HCEC 1CT (cell line): ENCODE measurements around the gene CD300LG.
A peak's percentile ranks its signal among the peaks of the same experiment; 100 is the strongest.
"Not testable (repeated sequence)": the region's sequence is repeated elsewhere in the genome, so short reads cannot be mapped to it uniquely, and the experiment has no call there.

Experiments
- DNase-seq: peaks from one replicate; pipeline ENCODE4 v3.0.0-alpha.2; 2017

CD300LG gene

GRCh38 chr17:43826206-43826605 lies 20.8 kb upstream of the CD300LG start:
- no peak for DNase-seq

GRCh38 chr17:43827596-43827995 lies 19.4 kb upstream of the CD300LG start:
- DNase-seq = no peak

GRCh38 chr17:43829738-43830137 lies 17.2 kb upstream of the CD300LG start:
- no peak for DNase-seq

- DNase-seq = no peak
Measured at GRCh38 chr17:43830510-43831140, 16.4 kb upstream of the CD300LG start.

GRCh38 chr17:43831633-43832032 lies 15.3 kb upstream of the CD300LG start:
- DNase-seq = no peak

- DNase-seq = peak; percentile 84
Measured at GRCh38 chr17:43832168-43832975, 14.6 kb upstream of the CD300LG start.

DNA sequence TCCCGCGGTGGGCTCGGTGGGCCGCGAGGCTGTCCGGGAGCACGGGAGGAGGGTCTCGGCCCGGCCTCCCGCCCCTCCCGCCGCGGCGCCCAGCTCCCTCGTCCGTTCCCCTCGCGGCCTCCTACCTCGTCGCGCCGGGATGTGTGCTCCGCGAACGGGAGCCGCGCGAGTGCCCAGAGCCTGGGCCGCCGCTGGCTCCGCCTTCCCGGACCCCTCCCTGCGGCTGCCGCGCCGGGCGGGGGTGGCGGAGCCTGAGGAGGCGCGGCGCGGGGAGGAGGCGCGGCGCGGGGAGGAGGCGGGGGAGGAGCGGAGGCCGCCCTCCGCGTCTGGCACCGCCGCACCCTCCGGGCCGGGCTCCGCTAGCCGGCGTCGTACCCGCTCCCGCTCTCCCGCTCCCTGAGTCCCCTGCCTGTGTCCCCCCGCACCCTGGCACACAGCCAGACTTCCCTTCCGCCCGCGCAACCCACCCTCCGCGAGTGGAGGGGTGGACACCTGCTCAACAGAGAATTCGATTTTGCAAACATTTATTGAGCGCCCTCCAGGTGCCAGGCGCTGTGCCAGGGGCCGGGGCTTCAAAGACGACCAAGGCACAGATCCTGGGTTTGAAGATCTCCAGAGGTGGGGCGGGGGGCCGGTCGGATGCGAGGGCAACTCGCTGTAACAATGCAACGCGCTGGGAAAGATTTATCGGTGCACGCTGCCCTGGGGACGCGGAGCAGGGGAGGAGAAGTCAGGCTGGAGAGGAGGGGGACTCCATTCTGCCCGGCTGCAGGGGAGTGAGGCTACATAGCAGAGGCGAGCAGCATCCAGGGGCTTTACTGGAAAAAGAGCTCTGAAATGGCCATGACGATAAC lies 13.8 kb upstream of the CD300LG start, which contains the start of gene MPP3:
Gene MPP3, minus strand, starts transcription at position 171 of the 854 bp plus-strand sequence. CDS start 1,240 bp downstream, outside the sequence.
- DNase-seq = peak; percentile 68

DNA sequence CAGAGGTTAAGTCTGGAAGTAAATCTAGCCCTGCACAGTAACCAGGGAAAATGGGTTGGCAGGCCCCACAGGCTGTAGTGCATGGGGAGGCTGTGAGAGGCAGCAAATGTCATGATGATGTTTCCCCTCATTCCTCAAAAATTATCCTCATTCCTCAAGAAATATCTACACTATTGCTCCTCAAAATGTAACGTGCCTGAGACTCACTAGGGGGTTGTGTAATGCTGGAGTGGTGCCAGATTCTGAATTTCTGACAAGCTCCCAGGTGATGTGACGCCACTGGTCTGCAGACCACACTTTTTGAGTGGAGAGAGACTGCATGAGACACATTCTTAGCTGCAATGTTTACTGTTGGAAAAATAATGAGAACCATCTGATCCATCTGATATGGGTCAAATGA lies 12.9 kb upstream of the CD300LG start:
- peak; percentile 17 for DNase-seq

GRCh38 chr17:43839670-43840108 lies 7.3 kb upstream of the CD300LG start:
- no peak for DNase-seq

DNA sequence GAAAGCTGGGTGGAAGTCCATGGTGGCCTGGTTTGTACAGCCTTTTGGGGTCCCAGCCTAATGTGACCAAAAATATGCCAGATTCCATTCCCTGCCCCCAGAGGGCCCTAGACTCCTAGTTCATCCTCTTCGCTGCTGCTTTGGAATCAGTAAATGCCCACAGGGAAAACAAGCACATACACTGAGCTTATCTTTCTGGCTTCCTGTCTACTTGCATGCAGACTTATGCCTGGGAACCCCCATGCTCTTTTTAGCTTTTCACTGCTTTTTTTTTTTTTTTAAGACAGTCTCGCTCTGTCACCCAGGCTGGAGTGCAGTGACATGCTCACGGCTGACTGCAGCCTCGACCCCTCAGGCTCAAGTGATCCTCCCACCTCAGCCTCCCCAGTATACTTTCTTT lies 6.2 kb upstream of the CD300LG start:
- DNase-seq = no peak

DNA sequence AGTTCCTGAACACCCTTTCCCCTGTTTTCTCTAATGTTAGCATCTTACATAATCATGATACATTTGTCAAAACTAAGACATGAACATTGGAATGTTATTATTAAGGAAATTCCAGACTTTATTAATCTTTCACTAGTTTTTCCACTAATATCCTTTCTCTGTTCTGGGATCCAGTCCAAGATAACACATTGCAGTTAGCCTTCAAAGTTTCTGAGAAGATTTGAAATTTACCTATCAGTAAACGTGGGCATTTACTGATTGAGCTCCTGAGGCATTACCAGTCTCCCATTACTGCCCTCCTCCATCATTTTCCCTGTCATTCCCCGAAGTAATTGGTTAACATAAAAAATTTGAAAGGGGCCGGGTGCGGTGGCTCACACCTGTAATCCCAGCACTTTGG lies 5.7 kb upstream of the CD300LG start:
- no peak for DNase-seq

DNA sequence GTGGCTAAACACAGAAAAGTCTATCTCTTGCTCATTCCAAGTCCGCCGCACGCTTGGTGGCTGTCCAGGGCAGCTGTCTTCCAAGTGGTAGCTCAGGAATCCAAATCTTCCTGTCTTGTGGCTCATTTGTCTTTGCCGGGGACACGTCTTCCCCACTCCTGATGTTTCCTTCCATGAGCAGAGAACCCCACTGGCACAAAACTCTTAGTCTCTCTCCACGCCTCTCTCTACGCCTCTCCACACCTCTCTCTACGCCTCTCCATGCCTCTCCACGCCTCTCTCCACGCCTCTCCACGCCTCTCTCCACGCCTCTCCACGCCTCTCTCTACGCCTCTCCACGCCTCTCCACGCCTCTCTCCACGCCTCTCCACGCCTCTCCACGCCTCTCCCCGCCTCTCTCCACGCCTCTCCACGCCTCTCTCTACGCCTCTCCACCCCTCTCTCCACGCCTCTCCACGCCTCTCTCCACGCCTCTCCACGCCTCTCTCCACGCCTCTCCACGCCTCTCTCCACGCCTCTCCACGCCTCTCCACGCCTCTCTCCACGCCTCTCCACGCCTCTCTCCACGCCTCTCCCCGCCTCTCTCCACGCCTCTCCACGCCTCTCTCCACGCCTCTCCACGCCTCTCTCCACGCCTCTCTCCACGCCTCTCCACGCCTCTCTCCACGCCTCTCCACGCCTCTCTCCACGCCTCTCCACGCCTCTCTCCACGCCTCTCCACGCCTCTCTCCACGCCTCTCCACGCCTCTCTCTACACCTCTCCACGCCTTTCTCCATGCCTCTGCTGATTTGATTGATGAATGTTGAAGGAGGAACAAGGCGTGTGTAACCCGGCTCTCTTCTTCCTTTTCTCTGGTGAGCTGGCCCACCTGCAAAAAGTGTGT lies 4.6 kb upstream of the CD300LG start:
- DNase-seq = not testable (repeated sequence)

DNA sequence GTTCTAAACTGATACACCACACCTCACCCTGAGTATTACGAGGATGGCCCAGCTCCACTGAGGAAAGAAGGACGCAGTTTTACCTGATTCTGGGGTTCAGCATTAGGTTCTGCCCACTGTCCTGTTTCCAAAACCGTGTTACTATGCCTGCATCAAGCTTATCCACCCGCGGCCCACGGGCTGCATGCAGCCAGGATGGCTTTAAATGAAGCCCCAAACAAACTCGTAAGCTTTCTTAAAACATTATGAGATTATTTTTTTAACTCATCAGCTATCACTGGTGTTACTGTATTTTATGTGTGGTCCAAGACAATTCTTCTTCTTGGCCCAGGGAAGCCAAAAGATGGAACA lies 4.0 kb upstream of the CD300LG start:
- no peak for DNase-seq

DNA sequence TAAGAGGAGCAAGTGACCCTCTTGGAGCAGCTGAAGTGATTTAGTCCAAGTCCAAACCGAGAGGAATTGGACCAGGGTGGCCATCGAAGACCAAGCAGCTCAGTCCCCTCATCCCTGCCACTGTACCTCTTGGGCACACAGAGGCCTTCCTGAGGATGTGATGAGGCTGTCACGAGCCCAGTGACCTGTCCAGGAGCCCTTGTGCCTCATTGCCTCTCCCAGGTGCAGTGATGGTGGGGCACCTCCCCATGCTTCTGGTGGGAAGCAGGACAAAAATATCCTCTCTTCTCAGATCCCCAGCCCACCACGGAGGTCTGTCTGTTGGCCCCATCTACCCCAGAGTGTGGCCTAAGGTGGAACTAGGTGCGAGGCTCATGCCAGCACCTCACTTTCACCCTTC lies 2.7 kb upstream of the CD300LG start:
- no peak for DNase-seq

- DNase-seq = no peak
Measured at GRCh38 chr17:43845766-43846165, 1.2 kb upstream of the CD300LG start.

DNA sequence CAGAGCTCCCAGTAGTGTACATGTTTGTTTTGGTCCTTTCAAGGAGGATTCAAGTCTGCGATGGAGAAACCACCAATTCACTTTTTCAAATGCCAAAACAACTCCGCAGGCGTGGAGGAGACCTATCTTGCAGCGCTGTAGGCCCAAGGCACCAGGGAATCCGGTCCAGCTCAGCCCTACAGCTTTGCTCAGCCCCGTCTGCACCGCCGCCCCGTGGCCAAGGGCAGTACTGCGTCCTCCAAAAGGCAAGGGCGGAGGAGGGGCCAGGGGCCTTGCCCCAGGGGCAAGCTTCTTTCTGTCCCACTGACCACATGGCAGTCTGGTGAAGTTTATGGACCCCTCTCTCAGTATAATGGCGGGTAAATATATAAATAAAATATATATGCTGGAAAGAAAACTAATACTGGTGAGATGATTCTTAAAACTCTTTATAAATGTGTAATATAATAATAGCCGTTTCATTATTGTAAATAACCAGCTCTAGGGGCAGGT lies 709 bp upstream of the CD300LG start:
- DNase-seq = peak; percentile 60

- DNase-seq = no peak
Measured at GRCh38 chr17:43848601-43849000, 1.6 kb downstream of the CD300LG start.

DNA sequence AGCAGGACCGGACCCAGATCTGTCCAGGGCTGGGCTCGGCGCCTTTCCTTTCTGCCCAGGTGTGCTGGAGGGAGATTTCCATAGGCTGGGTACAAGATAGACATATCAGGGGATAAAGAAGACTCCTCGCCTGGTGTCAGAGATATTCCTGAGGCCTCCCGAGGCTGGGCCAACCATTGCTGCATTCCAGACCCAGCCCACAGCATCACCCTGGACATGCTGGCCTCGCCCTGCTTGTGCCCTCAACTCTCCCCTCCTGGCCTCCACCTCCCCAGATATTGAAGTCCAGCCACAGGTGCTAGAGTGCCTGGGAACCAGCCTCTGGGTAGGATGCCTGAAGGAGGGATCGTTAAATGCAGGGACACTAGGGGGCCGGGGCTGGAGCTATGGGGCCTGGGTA lies 2.1 kb downstream of the CD300LG start:
- no peak for DNase-seq

DNA sequence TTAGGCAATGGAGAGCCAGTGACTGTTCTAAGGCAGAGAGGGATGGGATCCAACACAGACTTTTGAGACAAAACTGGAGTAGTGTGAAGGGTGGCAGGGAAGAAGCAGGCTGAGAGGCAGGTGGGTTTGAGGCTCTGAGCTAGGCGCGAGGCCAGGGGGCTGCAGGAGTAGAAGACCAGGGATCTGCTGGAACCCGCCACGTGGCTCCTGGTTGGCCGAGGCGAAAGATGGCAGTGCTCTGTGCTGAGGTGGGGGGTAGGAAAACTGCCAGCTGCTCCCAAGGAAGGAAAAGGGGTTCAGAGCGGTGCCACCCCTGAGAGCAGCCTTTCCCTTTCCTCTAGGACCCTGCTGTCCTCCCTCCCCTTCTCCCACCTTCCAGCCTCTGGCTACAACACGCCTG lies 5.6 kb downstream of the CD300LG start:
- no peak for DNase-seq

- no peak for DNase-seq
Measured at GRCh38 chr17:43853546-43853945, 6.6 kb downstream of the CD300LG start.

DNA sequence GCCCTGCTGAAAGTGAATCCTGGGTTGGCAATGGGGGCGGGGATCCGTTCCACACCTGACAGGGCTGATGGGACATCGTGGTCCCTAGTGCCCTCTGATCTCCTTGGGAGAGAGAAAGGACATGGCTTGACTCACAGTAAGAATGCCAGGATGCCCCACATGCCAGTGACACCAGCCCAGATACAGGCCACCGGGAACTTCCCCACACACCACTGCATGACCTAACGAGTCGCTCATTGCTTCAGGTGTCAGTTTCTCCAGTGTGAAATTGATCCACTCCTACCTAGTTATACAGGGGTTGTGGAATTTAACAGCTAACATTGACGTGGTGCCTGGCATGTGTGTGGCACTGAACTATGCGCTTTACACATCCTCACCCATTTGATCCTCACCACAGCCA lies 7.5 kb downstream of the CD300LG start:
- DNase-seq = no peak

- no peak for DNase-seq
Measured at GRCh38 chr17:43855061-43855460, 8.1 kb downstream of the CD300LG start.
